Activated CD4-positive, CD25-positive, alpha-beta regulatory T cell treated with anti-CD3 and anti-CD28 coated beads, Interleukin-2, amount 50 U/mL, for 72 hours (primary cell): ENCODE results near the gene TMEM50B.
"Not testable (repeated sequence)": the region's sequence is repeated elsewhere in the genome, so short reads cannot be mapped to it uniquely, and the experiment has no call there.

ENCODE experiments used
- DNase-seq: peaks from one replicate; pipeline ENCODE4 v3.0.0; 2021

TMEM50B gene

GRCh38 chr21:33477066-33477465 lies 2.7 kb downstream of the TMEM50B start:
- DNase-seq = no peak

DNA sequence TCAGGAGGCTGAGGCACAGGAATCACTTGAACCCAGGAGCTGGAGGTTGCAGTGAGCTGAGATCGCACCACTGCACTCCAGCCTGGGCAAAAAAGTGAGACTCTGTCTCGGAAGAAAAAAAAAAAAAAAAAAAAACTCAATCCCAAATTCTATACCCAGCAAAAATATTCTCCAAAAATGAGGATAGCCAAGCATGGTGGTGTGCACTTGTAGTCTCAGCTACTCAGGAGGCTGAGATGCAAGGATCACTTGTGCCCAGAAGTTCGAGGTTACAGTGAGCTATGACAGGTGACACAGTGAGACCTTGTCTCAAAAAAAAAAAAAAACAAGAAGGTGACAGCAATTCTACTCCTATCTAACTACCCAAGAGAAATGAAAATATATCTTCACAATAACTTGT lies 6.4 kb downstream of the TMEM50B start:
- DNase-seq = no peak

- no peak for DNase-seq
Measured at GRCh38 chr21:33470701-33471100, 9.1 kb downstream of the TMEM50B start.

GRCh38 chr21:33469183-33469582 lies 10.6 kb downstream of the TMEM50B start:
- not testable (repeated sequence) for DNase-seq

DNA sequence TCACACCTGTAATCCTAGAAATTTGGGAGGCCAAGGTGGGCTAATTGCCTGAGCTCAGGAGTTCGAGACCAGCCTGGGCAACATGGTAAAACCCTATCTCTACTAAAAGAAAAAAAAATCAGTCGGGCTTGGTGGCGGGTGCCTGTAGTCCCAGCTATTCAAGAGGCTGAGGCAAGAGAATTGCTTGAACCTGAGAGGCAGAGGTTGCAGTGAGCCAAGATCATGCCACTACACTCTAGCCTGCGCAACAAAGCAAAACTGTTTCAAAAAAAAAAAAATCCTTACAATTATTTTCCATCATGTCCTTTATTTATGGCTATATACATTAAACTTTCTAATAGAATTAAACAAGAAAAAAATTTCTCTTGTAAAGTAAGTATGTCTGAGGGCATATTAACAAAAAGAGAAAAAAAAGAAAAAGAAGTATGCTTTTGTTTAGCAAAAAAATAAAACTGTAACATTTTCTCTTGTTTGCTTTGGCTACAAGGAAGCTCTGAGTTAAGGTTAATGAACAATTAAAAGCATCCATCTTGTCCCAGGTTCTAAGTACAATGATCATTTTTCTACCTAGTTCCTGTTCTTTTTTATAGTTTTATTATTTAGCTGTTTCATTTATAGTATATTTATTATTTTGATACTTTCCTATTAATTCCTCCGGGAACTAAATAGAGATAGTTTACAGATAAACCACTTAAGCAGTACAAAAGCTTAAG lies 18.1 kb downstream of the TMEM50B start:
- no peak for DNase-seq

- DNase-seq = no peak
Measured at GRCh38 chr21:33458861-33459260, 20.9 kb downstream of the TMEM50B start.

- no peak for DNase-seq
Measured at GRCh38 chr21:33455686-33456446, 23.9 kb downstream of the TMEM50B start.

DNA sequence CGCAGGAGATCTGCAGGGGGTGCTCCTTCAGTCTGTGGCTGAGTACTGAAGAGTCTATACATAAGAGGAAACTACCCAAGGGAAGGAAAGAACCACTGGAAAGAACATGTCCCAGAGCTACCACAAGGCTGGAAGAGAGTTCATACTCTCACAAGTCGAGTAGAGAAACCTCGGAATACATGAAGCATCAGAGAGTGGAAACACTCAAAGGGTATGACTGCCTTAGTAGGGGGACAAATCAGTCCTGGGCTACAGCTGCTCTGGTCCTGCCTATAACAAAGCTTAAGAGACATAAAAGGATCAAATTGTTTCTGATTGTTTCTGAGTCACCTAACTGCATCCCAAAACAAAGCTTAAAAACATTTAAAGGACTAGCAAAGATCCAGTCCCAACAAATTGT lies 27.4 kb downstream of the TMEM50B start:
- DNase-seq = no peak

GRCh38 chr21:33451634-33452071 lies 28.1 kb downstream of the TMEM50B start:
- DNase-seq = no peak

GRCh38 chr21:33449616-33450015 lies 30.2 kb downstream of the TMEM50B start:
- DNase-seq = no peak

- DNase-seq = not testable (repeated sequence)
Measured at GRCh38 chr21:33446620-33447019, 33.2 kb downstream of the TMEM50B start.

GRCh38 chr21:33444499-33444898 lies 35.3 kb downstream of the TMEM50B start:
- DNase-seq = no peak

- DNase-seq = no peak
Measured at GRCh38 chr21:33443194-33443593, 36.6 kb downstream of the TMEM50B start.

DNA sequence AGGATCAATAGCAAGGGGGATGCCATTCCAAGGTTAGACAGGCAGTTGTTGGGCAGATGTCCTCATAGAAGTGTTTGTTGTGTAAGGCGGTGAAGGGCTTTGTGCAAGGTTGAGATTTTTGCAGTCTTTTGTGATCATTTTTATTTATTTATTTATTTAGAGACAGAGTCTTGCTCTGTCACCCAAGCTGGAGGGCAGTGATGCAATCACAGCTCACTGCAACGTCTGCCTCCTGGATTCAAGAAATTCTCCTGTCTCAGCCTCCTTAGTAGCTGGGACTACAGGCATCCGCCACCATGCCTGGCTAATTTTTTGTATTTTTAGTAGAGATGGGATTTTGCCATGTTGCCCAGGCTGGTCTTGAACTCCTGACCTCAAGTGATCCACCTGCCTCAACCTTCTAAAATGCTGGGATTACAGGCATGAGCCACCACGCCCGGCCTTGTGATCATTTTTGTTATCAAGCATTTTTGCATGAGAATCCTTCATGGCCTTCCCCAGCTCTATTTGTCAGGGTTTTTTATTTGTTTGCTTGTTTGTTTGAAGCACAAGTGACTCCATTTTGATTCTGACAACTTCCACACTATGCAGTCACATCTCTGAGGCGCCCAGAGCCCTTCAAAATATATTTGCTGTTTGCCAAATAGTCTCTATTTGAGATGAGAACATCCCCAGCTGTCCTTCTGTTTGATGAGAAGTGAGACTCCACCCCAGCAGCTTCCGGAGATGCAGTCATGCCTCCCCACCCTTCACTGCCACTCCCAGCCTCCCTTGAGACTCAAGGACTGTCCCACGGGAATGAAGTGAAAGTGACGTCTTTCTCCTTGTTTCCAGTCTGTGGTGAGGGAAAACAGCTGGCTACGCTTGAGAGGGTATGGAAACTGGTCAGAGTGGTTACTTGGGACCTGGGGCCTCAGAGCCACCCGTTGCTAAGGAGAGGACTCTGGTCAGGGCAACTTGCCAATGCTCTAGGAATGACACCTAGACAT lies 38.0 kb downstream of the TMEM50B start:
- DNase-seq = no peak

DNA sequence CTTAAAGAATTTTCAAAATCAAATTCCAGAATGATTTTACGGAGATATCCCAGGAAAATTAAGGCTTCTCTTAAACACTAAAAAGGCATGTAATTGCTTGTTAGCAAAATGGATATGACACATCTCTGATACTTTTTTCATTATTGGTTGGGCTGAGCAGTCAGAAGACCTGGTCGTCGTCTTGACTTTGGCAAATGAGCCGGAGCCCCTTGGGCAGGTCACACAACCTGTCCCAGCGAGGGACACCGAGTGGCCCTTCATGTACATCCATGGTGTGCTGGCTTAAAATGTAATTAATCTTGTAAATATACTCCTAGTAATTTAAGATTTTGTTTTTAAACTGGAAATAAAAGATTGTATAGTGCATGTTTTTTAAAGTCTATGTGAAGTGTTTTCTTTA lies 42.6 kb downstream of the TMEM50B start:
- no peak for DNase-seq

- peak; percentile 36 for DNase-seq
Measured at GRCh38 chr21:33434770-33435360, 44.9 kb downstream of the TMEM50B start.

GRCh38 chr21:33433425-33434114 lies 46.2 kb downstream of the TMEM50B start:
- DNase-seq = no peak

GRCh38 chr21:33433001-33433400 lies 46.8 kb downstream of the TMEM50B start:
- no peak for DNase-seq

- no peak for DNase-seq
Measured at GRCh38 chr21:33432496-33432895, 47.3 kb downstream of the TMEM50B start.

DNA sequence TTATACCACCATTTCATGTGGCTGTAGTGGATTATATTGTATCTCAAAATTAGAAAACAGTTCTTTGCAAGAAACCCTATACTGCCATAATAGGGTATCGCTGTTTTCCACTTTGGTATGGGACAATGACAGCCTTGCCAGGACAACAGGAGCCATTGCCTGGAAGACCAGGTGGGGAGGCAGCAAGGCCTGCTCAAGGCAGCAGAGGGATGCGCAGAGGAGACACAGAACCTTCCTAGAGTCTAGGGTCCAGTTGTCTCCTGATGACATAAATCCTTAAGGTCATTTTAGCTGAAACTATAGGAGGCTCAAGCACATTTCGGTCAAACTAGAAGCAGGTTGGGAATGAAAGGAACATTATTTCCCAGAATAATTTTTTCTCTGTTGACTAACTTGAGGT lies 48.9 kb downstream of the TMEM50B start:
- no peak for DNase-seq

DNA sequence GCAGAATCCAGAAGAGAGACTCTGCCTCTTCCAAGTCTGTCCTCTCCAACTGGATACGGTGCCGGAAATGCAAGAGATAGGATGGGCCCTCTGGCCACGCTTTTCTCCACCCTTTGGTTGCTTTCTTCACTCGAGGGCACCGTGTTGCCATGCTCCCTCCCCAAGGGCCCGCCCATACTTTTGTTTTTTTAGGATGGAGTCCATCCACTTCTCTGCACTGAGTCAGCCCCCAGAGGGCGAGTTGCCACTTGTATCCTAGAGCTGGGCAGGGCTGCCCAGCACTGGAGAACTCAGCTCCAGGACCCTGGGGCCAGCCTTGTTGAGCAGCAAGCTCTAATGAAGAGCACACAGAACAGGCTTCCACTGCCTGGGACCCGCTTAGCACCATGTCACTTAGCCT lies 51.1 kb downstream of the TMEM50B start:
- DNase-seq = no peak

DNA sequence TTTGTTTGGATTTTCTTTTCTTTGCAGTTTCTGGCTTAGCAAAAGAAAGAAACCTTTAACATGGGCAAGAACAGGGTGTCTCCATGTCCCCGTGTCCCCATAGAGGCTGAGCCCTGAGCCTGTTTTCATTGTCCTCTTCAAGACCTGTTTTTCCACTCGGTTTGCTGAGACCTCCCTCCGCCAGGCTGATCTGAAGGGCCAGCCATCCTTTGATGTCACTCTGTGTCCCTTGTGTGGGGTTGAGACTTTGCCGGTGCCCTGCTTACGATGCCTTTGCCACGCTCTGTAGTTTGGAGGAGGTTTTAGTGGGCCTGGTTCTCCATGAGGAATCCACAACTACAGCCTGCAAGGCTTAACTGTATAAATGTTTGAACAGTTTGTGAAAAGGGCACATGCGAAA lies 52.7 kb downstream of the TMEM50B start:
- DNase-seq = no peak
